ENCODE results near the gene USP10.

USP10 gene

DNA sequence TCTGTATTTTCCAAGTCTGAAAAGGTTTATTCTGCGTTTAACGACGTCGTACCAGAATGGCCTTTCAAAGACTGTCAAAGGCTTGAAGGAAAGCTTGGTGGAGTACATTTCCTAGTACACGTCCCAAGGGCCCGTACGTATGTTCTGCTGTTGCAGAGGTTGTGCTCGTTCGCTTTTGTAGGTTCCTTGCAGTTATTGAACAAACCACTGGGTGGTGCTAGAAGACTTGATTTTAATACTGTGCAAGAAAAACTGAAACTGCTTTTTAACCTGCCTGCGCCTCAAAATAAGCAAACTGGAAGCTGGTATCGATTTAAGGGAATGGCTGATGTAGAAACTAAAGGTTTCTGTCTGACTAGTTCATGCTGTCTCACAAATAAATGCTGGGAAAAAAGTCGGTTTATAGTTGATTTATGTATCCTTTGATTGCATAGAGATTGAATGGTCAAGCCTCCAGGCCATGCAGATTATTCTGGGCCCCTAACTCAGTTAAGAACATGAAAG is 54.6 kb downstream of the USP10 start:
- Histone ChIP-seq H3K27ac (ENCODE audit: low read depth, low read length) (no peak overlapping the region), H3K4me1 (ENCODE audit: insufficient read depth, low read length) (peaks cover 3% of the 10 kb centered on the region; the same call in 1 of the 2 replicates), H3K27me3 (ENCODE audit: insufficient read depth, low read length) (no peaks in the 10 kb centered on the region), H3K4me3 (ENCODE audit: low read length) (no peak overlapping the region), H3K36me3 (ENCODE audit: insufficient read depth, low read length) (peaks cover 35% of the 10 kb centered on the region), H3K9ac (ENCODE audit: low read depth, low read length) (no peak overlapping the region), H3K9me3 (ENCODE audit: insufficient read depth, low read depth, low read length) (no peaks in the 10 kb centered on the region)
- WGBS = 46% methylated on average over 12 of the region's 12 CpGs

DNA sequence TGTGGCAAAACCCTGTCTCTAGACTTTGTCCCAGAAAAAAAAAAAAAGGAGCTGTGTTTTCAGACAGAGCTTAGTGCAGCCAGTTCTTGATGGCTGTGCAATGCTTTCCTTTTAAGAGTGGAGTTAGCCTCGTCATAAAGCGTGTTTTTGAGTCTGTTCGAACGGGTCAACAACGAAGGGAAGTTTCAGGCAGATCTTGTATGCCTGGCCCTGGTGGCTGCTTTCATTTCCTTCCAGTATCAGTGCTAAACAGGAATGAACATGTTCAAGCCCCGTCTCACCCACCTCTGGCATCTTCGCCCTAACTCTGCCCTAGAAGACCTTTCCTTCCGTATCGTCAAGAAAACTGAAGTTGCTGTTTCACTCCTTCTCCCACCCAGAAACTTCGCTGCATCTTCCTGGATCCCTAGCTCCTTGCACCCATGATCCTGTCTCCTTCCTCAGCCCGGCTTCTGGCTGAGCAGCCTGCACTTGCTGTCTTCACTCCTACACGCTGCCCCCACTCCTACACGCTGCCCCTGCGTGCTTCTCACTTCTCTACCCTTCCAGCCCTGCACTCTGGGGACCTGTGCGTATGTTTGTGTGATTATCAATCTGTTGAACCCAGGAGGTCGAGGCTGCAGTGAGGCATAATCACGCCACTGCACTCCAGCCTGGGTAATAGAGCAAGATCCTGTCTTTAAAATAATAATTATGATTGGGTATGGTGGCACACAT is 55.3 kb downstream of the USP10 start:
- Histone ChIP-seq H3K4me3 (ENCODE audit: low read length) (no peak overlapping the region), H3K27me3 (ENCODE audit: insufficient read depth, low read length) (no peaks in the 10 kb centered on the region), H3K9me3 (ENCODE audit: insufficient read depth, low read depth, low read length) (no peaks in the 10 kb centered on the region), H3K36me3 (ENCODE audit: insufficient read depth, low read length) (peaks cover 39% of the 10 kb centered on the region), H3K4me1 (ENCODE audit: insufficient read depth, low read length) (peaks cover 3% of the 10 kb centered on the region; the same call in 1 of the 2 replicates), H3K27ac (ENCODE audit: low read depth, low read length) (no peak overlapping the region), H3K9ac (ENCODE audit: low read depth, low read length) (no peak overlapping the region)
- WGBS = 87% methylated on average over 17 of the region's 17 CpGs

DNA sequence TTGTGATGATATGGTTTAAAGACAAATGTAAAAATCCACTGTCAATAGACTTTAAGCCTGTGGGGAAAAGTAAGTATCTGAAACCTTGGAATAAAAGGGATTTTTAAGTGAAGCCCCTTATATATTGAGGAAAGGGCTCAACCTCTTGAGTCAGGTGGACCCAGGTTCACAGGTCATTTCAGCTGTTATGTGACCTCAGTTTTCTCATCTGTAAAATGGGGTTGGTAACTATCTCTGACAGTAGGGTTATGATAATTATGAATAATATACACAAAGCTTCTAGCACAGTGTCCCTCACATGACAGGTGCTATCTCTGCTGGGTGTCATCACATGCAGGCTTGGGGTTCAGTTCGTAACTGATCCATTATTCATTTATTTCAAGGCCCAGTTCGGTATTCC is 57.0 kb downstream of the USP10 start:
- Histone ChIP-seq H3K4me3 (ENCODE audit: low read length) (no peak overlapping the region), H3K9me3 (ENCODE audit: insufficient read depth, low read depth, low read length) (no peaks in the 10 kb centered on the region), H3K4me1 (ENCODE audit: insufficient read depth, low read length) (peaks cover 3% of the 10 kb centered on the region; the same call in 1 of the 2 replicates), H3K36me3 (ENCODE audit: insufficient read depth, low read length) (peaks cover 51% of the 10 kb centered on the region), H3K27ac (ENCODE audit: low read depth, low read length) (no peak overlapping the region), H3K9ac (ENCODE audit: low read depth, low read length) (no peak overlapping the region), H3K27me3 (ENCODE audit: insufficient read depth, low read length) (no peaks in the 10 kb centered on the region)
- WGBS = 100% methylated on average over 1 of the region's 2 CpGs

DNA sequence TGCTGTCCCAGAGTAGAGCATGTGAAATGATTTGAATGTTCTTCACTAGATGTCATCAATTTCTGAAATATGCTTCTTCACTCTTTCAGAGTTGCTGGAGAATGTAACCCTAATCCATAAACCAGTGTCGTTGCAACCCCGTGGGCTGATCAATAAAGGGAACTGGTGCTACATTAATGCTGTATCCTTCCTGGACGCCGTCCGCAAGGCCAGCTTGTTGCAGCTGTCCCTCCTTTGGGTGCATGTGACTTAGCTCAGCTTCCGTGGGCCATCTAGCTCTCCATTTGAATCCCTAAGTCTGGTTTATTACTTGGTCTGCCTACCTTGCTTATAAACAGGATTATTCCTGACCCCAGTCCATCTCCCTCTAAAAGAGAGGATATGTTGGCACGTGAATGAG is 58.8 kb downstream of the USP10 start:
- H3K9ac ChIP-seq (ENCODE audit: low read depth, low read length) = no peak overlapping the region
- peaks cover 64% of the 10 kb centered on the region for H3K36me3 ChIP-seq (ENCODE audit: insufficient read depth, low read length)
- H3K4me1 ChIP-seq (ENCODE audit: insufficient read depth, low read length) = 0 out of 2 replicates have a peak, but pooled peaks cover 3% of the 10 kb centered on the region
- no peaks in the 10 kb centered on the region for H3K27me3 ChIP-seq (ENCODE audit: insufficient read depth, low read length)
- no peak overlapping the region for H3K27ac ChIP-seq (ENCODE audit: low read depth, low read length)
- no peaks in the 10 kb centered on the region for H3K9me3 ChIP-seq (ENCODE audit: insufficient read depth, low read depth, low read length)
- WGBS = 95% methylated on average over 7 of the region's 7 CpGs
- H3K4me3 ChIP-seq (ENCODE audit: low read length) = no peak overlapping the region

DNA sequence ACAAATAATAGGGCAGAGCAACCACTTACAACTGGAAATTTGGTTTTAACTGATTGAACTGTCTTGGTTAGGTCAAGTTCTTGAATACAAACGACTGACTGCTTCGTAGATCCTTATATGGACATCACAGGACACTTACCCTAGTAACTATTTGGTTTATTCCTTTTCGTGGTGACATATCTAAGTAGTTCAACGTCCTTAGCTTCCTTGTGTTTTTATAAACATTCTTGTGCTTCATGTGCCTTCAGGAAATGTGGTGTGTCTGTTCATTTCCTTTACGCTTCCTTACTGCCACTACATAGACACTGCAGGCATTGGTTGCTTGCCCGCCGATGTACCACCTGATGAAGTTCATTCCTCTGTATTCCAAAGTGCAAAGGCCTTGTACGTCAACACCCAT is 59.3 kb downstream of the USP10 start:
- WGBS = 97% methylated on average over 8 of the region's 8 CpGs
- Histone ChIP-seq H3K36me3 (ENCODE audit: insufficient read depth, low read length) (peaks cover 69% of the 10 kb centered on the region), H3K9ac (ENCODE audit: low read depth, low read length) (no peak overlapping the region), H3K27me3 (ENCODE audit: insufficient read depth, low read length) (no peaks in the 10 kb centered on the region), H3K9me3 (ENCODE audit: insufficient read depth, low read depth, low read length) (no peaks in the 10 kb centered on the region), H3K4me3 (ENCODE audit: low read length) (no peak overlapping the region), H3K27ac (ENCODE audit: low read depth, low read length) (no peak overlapping the region), H3K4me1 (ENCODE audit: insufficient read depth, low read length) (0 out of 2 replicates have a peak, but pooled peaks cover 2% of the 10 kb centered on the region)

DNA sequence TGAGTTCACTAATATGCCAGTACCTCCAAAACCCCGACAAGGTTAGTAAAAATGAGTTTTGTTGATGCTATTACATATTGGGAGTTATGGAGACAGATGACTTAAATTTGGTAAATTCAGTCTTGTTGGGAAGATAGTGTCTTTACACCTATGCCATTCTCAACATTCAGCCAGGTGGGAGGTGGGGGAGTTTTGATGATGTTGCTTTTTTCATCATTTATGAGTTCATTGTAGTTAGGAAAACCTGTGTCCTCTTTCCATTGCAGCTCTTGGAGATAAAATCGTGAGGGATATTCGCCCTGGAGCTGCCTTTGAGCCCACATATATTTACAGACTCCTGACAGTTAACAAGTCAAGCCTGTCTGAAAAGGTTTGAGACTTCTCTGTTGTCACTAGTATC is 60.1 kb downstream of the USP10 start:
- H3K4me3 ChIP-seq (ENCODE audit: low read length) = no peak overlapping the region
- H3K27me3 ChIP-seq (ENCODE audit: insufficient read depth, low read length) = no peaks in the 10 kb centered on the region
- H3K36me3 ChIP-seq (ENCODE audit: insufficient read depth, low read length) = peaks cover 77% of the 10 kb centered on the region
- no peak overlapping the region for H3K27ac ChIP-seq (ENCODE audit: low read depth, low read length)
- no peaks in the 10 kb centered on the region for H3K4me1 ChIP-seq (ENCODE audit: insufficient read depth, low read length)
- 95% methylated on average over 3 of the region's 3 CpGs for WGBS
- H3K9me3 ChIP-seq (ENCODE audit: insufficient read depth, low read depth, low read length) = no peaks in the 10 kb centered on the region
- no peak overlapping the region for H3K9ac ChIP-seq (ENCODE audit: low read depth, low read length)

DNA sequence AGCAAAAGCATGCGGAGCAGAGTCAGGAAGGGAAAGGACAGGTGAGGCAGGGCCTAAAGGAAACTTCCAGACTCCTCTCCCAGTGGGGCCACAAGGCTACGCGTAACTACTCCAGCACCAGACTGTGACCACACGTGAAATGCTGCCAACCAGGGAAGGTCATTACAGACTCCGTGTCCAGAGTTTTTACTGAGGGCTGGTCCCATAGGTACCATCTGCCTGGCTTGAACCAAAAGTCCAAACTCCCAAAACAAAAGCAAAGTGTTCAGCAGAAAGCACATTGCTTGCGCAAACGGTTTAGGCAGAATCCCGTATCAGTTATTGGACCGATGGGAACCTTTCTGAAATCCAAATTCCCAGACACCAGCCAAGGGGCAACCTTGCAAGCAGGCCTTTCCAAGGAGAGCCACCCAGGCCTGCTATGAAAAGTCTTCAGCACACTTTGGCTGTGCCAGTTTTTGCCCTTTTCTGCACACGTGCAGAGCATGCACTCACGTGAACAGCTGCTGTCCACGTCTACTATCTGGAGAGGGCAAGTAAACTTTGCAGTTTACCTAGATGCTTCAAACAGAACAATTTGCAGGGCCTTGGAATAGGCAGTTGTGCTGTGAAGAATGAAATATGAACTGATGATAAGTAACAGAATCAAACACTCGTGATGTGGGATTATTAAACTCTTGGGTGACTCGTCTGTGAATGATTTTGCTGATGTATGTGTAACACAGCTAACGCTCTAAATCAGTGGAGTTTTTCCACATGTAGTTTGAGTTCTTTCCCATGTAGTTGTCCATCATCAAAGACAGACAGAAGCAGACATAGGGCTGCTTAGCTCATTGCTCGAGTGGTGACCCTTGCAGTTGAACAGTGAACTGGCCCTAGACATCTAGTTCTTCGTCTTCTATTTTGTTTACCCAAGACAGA is 61.9 kb downstream of the USP10 start:
- no peaks in the 10 kb centered on the region for H3K9me3 ChIP-seq (ENCODE audit: insufficient read depth, low read depth, low read length)
- no peaks in the 10 kb centered on the region for H3K27me3 ChIP-seq (ENCODE audit: insufficient read depth, low read length)
- 96% methylated on average over 17 of the region's 17 CpGs for WGBS
- H3K36me3 ChIP-seq (ENCODE audit: insufficient read depth, low read length) = peaks cover 93% of the 10 kb centered on the region
- no peak overlapping the region for H3K27ac ChIP-seq (ENCODE audit: low read depth, low read length)
- no peak overlapping the region for H3K9ac ChIP-seq (ENCODE audit: low read depth, low read length)
- no peak overlapping the region for H3K4me3 ChIP-seq (ENCODE audit: low read length)
- no peaks in the 10 kb centered on the region for H3K4me1 ChIP-seq (ENCODE audit: insufficient read depth, low read length)

DNA sequence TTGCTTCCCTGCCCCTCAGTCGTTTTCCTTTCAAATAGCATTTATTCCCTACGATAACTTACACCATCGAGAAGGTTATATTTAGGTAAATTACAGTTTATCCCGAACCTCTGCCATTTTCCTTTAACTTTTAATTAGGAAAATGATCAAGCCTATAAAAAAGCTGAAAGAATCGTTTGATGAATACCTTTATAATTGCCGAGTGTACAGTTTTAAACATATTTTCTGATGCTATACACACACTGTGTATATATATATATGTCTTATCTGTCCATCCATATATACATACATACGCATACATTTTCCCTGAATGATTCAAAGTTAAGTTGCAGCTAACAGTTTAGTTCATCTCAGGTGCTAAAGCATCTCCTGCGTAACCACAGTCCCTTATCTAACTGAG is 63.4 kb downstream of the USP10 start:
- 96% methylated on average over 7 of the region's 8 CpGs for WGBS
- H3K9ac ChIP-seq (ENCODE audit: low read depth, low read length) = no peak overlapping the region
- H3K4me3 ChIP-seq (ENCODE audit: low read length) = no peak overlapping the region
- H3K36me3 ChIP-seq (ENCODE audit: insufficient read depth, low read length) = peaks cover 96% of the 10 kb centered on the region
- no peaks in the 10 kb centered on the region for H3K9me3 ChIP-seq (ENCODE audit: insufficient read depth, low read depth, low read length)
- no peaks in the 10 kb centered on the region for H3K4me1 ChIP-seq (ENCODE audit: insufficient read depth, low read length)
- no peak overlapping the region for H3K27ac ChIP-seq (ENCODE audit: low read depth, low read length)
- H3K27me3 ChIP-seq (ENCODE audit: insufficient read depth, low read length) = no peaks in the 10 kb centered on the region

DNA sequence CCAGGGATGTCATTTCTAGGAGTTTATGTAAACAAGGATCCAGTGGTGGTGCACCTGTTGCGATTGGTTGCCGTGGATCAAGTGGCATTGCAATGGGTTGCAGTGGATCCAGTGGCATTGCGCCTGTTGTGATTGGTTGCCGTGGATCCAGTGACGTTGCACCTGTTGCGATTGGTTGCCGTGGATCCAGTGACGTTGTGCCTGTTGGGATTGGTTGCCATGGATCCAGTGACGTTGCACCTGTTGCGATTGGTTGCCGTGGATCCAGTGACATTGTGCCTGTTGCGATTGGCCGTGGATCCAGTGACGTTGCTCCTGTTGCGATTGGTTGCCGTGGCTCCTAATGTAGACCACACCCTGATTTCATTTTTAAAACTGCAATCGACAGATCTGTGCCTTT is 63.8 kb downstream of the USP10 start:
- Histone ChIP-seq H3K4me3 (ENCODE audit: low read length) (no peak overlapping the region), H3K36me3 (ENCODE audit: insufficient read depth, low read length) (peaks cover 96% of the 10 kb centered on the region), H3K9ac (ENCODE audit: low read depth, low read length) (no peak overlapping the region), H3K9me3 (ENCODE audit: insufficient read depth, low read depth, low read length) (no peaks in the 10 kb centered on the region), H3K27ac (ENCODE audit: low read depth, low read length) (no peak overlapping the region), H3K4me1 (ENCODE audit: insufficient read depth, low read length) (no peaks in the 10 kb centered on the region), H3K27me3 (ENCODE audit: insufficient read depth, low read length) (no peaks in the 10 kb centered on the region)
- WGBS = 93% methylated on average over 17 of the region's 17 CpGs

DNA sequence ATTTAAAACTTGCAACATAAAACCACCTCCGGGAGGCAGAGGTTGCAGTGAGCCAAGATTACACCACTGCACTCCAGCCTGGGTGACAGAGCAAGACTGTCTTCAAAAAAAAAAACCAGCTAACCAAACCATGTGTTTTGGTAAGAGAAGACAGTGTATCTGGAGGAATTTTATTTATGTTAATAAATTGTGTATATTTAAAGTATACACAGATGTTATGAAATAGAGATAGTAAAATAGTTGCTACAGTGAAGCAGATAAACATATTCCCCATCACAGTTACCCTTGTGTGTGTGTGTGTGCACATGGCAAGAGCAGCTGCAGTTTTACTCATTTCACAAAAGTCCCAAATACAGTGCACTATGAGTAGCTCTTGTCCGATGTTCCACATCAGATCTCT is 65.2 kb downstream of the USP10 start:
- Histone ChIP-seq H3K9ac (ENCODE audit: low read depth, low read length) (no peak overlapping the region), H3K4me3 (ENCODE audit: low read length) (no peak overlapping the region), H3K9me3 (ENCODE audit: insufficient read depth, low read depth, low read length) (no peaks in the 10 kb centered on the region), H3K27ac (ENCODE audit: low read depth, low read length) (no peak overlapping the region), H3K4me1 (ENCODE audit: insufficient read depth, low read length) (no peaks in the 10 kb centered on the region), H3K36me3 (ENCODE audit: insufficient read depth, low read length) (peaks cover 96% of the 10 kb centered on the region), H3K27me3 (ENCODE audit: insufficient read depth, low read length) (no peaks in the 10 kb centered on the region)
- WGBS = 99% methylated on average over 2 of the region's 2 CpGs
